Fibroblast of skin of scalp (primary cell): ENCODE results near the gene PPP1R9A.

Experiments used
- DNase-seq: peaks from one replicate; pipeline ENCODE4 v3.0.0-alpha.2; 2013

The PPP1R9A gene

DNA sequence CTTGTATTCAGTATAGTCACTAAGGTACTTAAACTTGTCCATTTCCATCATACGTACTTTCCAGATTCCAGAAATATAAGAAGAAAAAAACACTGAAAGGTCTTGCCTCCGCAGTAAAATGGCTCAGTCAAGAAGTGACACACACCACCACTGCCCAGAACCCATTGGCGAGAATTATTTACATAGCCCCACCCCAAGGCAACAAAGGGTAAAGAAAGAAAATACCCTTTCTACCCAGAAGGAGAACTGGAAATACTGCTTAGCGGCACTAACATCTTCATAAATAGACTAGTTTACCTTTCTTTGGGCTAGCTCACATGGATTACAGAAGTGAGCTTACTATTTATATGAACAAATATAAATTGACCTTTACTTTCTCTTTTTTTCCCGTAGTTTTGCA is 194.0 kb downstream of the PPP1R9A start:
- DNase-seq, result no peak

DNA sequence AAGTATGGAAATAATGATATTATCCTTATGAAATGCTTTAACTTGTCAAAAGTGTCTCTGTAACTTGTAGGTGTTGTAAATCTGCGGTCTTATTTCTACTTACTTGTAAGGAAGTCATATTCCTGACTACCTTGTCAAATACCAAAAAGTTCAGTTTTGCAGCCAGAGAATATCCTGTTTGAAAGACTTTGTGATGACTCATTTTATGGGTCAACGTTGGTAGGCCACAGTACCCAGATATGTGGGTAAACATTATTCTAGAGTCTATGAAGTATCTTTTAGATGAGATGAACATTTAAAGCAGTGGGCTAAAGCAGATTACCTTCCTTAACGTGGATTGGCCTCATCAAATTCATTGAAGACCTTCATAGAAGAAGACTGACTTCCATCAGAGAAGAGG is 195.3 kb downstream of the PPP1R9A start:
- peak; percentile 15 for DNase-seq

DNA sequence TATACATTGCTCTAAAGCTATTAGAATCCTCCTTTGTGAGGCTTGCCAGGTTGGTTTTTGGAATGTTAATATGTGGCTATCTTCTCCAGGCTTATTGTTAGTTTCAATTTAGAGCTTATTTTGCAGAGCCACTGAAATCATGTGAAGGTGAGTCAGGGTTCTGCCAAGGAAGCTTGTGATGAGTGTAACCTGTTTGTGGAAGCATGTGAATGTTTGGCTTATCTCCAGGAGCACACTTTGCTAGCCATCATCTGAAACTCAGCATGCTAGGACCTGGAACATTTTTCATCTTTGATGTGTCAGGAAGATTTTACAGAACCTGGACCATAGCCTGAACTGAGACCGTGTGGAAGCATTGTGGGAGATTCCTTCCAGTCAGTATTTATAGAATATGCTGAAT is 197.3 kb downstream of the PPP1R9A start:
- no peak for DNase-seq

DNA sequence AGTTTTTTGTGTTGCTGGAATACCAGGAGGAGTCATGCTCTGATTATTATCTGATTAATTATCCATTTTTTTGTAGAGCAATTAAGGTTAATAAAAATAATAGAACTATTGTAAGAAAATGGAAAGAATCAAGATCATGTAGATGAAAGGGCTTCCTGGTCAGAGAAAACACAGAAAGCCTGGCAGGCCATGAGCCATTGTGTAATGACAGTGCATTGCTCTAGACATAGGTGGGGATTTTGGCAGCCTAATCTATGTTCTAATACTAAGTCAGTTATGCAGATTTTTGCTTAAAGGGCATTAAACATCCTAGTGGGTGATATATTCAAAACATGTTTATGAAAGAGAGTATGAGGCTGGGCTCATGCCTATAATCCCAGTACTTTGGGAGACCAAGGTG is 198.2 kb downstream of the PPP1R9A start:
- no peak for DNase-seq

DNA sequence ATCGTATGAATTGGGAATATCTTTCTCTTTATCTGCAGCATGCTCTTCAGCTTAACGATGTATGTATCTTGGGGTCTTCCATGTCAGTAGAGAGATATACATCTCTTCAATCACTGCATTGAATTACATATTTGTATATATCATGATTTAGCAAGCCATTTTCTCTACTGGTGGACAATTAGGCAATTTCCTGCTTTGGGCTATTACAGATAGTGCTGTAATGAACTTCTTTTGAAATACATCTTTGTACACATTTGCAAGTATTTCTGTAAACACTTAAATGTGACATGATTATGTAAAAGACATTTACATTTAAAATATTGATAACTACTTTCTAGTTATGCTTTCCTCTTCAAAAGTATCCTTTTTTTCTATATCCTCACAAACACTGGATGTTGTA is 199.0 kb downstream of the PPP1R9A start:
- DNase-seq, result no peak

DNA sequence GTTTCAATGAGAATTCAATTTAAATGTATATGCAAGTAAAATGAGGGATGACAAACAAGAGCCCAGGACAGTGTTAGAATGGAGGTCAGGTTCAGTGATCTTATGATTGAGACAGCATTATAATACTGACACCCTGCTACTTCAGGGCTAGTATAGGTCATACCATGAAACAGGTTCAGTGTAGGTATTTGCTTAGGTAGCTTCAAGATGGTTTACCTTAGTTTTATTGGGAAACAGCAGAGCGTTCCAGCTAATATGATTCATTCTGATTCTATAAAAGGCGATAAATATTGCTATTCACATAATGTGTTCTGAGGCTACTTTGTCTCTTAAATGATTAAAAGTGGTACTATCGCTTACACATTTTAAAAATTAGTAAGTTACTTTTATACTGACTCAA is 203.3 kb downstream of the PPP1R9A start:
- no peak for DNase-seq

DNA sequence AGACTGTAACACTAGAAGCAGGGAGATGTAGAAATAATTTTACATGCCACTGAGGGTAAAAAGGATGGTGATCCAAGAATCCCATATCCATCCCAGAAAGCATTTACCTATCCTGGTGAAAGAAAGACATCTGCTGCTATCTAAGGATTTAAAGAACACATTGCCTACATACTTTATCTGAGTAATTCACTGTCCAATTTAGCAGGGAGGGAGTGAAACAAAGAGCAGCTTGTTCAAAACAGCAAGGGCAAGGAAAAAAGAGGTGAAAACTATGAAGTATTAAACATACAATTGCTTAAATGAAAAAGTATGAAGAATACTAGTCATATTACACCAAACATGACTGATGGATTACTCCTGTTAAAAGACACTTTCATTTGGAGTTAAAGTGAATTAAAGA is 206.2 kb downstream of the PPP1R9A start:
- no peak for DNase-seq

DNA sequence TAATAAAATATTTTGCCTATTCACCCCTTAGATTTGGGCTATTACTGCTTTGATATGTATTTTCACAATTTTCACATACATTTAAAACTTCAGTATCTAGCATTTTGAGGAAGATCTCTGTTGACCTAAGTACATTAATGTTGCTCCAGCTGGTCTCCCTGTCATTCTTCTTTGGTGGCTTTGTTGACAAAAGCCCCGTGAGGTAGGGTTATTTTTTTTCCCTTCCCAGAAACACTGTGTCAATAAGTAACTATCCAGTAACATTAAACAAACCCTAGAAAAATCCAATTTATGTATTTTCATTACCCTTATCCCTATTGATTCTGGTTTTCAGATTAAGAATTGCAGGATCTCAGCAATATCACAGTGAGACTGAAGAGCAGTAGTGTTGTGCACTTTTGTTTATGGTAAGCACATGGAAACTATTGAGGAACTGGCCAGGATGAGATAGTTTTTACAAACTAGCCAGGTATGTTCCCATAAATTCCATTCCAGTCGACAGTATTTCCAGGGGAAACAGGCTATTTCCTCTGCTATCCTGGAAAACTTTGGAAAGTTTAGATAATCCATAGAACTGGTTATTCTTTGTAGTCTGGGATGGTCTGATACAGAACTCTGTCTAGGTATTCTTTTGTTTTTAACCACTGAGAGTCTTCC is 218.8 kb downstream of the PPP1R9A start:
- no peak for DNase-seq

DNA sequence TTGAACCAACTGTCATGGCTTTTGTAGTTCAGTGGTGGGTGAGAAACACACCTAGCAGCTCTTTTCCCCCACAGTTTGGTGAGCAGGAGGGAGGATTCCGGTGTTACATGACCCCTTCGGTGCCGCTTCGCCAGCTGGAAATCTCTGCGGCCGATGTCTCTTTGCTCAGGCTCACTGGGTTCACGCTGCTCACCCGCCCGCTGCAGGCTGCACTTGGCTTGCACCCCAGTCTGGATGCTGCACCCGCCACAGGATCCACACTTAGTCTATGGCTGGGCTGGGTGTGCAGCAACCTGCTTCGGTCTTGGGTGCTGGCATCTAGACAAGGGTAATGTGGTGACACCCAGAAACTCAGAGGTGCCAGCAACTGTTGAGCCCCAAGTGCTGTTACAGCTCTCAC is 225.1 kb downstream of the PPP1R9A start:
- no peak for DNase-seq

DNA sequence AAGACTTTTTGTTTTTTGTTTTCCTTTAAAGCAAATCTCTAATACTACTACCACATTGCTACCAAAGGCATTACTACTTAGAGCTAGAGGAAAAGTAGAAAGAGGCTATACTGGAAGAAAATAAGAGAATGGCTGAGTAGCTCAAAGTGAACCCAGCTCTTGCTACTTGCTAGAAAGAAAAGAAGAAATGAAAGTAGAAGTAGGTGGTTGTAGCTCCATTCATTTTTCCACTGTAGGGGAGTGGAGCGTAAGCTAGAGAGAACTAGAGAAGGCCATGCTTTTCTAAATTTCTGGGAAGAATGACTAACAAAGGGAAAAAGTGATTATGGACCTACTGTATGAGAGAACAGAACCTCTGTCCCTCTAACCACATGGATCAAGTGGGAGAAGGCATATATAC is 232.5 kb downstream of the PPP1R9A start:
- no peak for DNase-seq

DNA sequence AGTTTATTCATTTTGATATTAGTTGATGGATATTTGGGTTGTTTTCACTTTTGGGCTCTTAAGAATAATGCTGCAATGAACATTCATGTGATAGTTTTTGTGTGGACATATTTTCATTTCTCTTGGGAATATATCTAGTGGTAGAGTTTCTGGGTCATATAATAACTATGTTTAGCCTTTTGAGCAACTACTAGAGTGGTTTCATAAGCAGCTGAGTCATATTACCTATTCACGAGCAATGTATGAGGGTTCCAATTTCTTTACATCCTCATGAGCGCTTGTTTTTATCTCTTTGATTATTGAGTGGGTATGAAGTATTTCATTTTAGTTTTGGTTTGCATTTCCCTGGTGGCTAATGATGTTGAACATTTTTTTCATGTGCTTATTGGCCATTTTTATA is 234.4 kb downstream of the PPP1R9A start:
- peak; percentile 63 for DNase-seq

DNA sequence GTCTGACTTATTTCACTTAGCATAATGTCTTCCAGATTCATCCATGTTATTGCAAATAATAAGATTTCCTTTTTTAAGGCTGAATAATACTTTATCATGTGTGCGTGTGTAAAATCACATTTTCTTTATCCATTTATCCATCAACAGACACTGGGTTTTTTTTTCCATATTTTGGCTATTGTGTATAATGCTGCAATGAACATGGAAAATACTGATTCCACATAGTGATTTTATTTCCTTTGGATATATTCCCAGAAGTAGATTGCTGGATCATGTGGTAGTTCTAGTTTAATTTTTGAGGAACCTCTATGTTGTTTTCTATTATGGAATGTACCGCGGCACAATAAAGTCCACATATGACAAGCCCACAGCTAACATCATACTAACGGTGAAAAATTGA is 236.9 kb downstream of the PPP1R9A start:
- no peak for DNase-seq

DNA sequence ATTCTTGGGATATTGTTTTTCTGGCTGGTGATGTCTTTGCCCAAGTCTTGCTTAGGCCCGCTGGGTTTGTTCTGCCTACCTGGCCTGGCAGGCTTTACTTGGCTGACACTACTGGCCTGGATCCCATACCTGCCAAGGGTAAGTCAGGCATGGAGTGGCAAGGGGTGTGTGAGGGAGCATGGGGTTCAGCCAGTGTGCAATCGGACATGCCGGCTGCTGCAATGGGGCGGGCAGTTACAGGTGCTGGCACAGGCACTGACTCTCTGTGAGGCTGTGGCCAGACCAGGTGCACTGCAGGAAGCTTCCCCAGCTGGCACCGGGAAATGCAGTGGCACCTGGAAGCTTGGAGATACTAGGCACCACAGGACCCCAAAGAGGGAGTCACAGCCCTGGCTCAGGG is 248.6 kb downstream of the PPP1R9A start:
- no peak for DNase-seq

DNA sequence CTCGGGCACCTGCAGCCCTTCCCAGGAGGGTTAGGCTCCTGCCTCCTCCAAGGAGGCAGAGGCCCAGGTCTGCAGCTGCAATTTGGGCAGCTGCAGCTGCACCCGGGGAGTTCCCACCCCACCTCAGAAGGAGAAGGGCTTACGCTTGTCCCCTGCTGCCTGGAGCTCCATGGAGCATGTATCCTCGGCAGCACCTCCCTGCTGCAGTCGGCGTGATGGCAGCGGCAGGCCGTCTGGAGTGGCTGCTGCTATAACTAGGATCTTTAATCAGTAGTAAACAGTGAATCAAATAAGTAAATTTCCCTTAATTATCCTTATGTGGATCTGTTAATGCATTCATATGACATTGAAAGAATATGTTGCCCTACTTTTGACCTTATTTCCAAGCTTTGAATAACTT is 250.0 kb downstream of the PPP1R9A start:
- DNase-seq, result no peak

DNA sequence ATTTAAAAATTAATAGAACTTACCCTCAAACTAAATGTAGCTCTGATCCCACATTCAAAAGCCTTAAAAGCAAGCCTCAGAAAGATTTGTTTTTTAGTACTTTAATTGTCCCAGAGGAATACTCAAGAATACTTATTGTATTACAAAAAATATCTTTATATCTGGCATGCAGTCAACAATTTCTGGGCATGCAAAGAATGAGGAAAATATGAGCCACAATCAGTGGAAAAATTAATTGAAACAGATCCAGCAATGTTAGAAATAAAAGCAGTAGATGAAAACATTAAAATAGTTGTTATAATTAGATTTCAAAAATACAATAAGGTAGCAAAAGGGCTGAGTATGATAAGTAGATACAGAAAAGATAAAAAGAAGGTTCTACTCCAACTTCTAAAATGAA is 262.3 kb downstream of the PPP1R9A start:
- peak; percentile 78 for DNase-seq

DNA sequence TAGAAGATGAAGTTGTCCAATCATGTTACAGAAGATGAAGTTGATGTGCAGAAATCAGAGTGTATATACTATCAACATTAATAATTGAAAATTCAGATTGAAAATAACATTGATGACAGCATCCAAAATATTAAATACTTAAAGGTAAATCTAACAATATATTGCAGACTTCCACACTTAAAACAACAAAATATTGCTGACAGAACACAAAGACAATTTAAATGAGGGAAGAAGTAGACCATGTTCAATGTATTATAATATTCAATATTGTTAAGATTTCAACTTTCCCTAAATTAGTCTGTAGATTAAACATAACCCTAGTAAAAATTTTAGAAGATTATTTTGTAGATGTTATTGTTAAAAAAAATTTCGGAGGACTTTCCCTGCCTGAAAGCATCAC is 265.0 kb downstream of the PPP1R9A start:
- DNase-seq, result no peak

DNA sequence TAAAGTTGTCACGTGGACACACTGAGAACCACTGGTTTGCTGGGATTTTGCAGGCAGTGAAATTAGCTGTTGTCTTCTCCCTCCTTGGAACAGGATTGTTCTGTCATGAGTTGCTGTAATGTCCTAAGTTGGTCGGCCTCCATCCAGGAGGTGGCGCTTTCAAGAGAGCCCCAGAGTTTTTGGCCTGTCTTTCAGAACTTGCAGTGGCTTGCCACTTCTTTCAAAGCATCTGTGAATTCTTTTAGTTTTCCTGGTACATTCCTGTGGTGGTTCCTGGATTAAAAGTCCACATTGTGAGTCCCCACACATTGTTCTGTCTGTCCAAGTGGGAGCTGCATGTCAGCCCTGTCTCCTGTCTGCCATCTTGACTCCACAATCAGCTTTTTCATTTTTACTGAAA is 283.1 kb downstream of the PPP1R9A start:
- DNase-seq, result peak; percentile 35

DNA sequence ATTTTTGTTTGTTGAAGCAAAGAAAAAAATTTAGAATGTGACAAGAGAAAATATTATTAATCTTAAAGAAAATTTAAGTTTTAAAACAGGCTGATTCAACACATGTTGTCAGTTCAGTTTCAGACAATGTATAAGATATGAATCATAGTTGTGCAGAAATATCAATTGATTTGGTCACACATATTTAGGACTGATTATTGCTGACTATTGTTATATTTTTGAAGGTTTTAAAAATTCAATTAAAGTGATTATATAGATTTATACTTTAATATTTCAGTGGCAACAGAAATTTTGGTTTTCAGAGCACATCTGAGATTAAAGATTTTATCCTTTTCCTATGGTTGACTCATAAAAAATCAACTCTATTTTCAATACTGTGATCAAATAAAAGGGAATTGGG is 284.4 kb downstream of the PPP1R9A start:
- no peak for DNase-seq

DNA sequence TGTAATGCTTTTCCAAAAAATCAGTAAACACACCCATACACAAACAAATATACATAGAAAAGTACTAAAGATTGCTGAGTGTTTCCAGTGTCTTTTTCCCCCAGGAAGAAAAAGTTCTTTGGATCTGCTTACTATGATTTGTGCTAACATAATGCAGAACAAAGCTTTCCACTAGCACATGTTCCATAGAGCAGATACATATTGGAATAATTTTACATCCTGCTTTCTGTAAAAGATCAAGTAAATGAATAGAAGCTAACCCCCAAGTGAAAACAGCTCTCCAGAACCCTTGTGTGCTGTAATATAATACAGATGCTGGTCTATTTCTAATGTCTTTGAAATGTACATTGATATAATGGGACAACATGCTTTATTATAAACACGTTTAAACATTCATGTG is 291.5 kb downstream of the PPP1R9A start:
- no peak for DNase-seq

DNA sequence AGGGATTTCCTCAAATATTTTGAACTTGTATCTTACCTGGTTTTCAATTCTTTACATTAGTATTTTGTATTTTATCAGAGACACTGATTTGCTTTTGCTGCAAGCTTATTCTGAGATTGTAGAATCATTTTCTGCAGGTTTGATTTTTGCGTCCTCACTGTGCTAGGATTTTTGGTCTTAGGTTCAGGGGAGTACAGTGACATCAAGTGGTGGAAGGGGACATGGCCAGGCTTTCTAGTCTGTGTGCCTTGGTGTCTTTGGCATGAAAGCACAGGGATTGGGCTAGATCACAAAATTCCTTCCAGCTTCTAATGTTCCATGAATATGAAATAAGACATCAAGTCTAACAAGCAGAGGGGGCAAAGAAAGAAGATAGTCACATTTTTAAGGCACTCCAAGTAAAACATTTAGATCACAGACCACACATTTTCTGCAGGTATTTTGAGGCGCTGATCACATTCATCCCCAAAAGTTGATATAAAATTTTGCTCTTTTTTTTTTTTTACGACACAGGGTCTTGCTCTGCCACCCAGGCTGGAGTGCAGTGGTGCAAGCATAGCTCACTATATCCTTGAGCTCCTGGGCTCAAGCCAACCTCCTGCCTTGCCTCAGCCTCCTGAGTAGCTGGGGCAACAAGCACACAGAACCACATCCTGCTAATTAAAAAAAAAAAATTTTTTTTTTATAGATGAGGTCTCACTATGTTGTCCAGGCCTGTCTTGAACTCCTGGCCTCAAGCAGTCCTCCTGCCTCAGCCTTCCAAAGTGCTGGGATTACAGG is 292.6 kb downstream of the PPP1R9A start:
- peak; percentile 71 for DNase-seq

DNA sequence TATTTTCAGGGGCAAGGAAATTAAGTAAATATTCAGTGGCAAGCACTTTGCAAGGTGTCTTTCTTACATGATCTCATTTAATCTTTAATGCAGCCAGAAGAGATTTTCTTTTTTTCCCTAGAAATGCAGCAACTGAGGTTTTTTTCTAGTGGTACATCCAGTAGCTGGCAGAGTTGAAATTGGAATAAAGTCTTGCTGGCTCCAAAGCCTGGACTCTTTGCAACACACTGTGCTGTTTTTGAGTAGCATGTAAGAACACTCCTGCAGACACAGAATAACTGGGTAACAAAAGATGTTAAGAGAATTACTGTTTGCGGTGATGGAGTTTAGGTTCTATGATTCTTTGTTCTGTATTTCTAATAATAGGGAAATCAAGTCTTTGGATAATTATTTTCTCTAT is 293.3 kb downstream of the PPP1R9A start:
- DNase-seq, result no peak

DNA sequence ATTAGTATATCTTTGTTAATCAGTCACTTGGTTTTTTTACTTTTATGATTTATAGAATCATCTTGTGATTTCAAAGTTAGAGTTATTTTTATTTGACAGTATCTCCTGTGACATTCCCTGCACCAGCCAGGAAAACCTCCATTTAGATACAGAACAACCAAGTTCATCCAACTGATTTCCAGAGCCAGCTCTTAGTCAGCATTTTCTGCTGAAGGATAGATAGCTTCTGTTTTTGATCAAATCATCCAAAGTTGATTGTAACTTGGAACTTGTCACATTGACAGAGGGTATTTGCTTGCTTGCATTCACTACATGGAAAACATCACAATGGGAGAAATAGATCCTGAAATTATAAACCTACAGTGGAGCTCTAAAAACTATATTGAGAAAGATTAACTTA is 294.3 kb downstream of the PPP1R9A start:
- no peak for DNase-seq

DNA sequence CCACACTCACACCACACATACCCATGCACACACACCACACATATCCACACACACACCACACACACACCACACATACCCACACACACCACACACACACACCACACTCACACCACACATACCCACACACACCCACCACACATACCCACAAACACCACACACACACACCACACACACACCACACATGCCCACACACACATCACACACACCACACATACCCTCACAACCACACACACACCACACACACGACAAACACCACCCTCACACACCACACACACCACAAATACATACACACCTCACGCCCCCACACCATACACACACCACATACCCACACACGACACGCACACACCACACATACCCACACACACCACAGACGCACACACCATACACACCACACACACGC is 297.2 kb downstream of the PPP1R9A start:
- DNase-seq, result no peak

DNA sequence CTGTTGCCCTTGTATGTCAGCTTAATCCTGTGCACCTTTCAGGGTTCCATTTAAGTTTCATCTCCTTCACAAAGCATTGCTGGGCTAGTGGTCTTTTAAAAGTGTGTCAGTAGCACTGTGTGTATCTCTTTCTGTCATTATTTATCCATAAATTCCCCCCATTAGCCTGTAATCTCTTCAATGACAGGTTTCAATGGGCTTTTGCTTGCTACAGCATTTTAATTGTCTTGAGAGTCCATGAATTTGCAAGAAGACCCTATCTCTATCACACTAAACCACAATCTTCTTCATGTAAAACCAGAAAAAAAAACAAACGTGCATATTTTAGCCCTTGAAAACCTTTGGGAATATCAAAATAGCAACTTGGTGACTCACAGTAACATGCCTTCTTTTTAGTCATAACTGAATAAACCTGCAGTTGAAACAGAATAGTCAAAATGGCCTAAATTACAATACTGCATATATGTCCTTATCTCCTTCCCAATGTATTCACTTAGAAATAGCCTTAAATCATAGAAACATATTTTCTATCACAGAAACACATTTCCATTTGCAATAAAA is 298.4 kb downstream of the PPP1R9A start:
- peak; percentile 89 for DNase-seq
